NOMO-1 treated with dmso at 0.1 percent for 144 hours (cell line): ENCODE data around the gene AKAP7.

Experiments used
- DNase-seq: peaks from one replicate; lab custom pipeline; 2025; ENCODE audit not compliant: unreplicated experiment; lab: John Stamatoyannopoulos, UW

AKAP7 gene

DNA sequence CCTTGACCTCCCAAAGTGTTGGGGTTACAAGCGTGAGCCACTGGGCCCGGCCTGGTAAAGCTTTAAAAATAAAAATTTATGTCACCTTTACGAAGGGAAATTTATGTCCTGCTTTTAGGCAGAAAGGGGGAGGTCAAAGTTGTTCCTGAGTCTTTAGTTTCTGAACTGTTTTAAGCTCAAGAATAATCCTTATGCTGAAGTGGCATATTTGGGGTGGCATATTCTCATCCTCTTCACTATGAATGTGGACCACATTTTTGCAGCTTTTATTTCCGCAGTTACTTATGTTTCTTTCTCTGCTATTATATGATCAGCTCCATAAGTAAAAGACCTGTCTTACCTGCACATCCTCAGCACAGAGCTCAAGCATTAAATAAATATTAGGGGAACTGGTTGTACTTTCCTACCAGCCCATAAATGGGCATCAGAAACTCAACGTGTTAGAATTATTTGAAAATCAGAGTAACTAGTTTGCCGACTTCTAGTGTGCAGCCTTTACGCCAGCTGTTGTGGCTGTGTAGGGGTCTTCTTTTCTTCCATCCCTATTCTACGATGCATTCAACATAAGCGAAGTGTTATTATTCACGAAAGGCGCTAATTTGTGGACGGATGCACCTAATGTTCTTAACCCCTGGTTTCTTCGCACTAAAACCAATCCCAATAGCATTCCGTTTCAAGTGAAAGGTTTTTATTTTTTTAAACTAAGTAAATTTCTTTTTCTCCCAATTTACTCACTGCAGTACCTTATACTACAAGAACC, 867 bp upstream of the AKAP7 start:
- DNase-seq, result no peak

- no peak for DNase-seq
Measured at GRCh38 chr6:131134980-131135243, 355 bp upstream of the AKAP7 start.

DNA sequence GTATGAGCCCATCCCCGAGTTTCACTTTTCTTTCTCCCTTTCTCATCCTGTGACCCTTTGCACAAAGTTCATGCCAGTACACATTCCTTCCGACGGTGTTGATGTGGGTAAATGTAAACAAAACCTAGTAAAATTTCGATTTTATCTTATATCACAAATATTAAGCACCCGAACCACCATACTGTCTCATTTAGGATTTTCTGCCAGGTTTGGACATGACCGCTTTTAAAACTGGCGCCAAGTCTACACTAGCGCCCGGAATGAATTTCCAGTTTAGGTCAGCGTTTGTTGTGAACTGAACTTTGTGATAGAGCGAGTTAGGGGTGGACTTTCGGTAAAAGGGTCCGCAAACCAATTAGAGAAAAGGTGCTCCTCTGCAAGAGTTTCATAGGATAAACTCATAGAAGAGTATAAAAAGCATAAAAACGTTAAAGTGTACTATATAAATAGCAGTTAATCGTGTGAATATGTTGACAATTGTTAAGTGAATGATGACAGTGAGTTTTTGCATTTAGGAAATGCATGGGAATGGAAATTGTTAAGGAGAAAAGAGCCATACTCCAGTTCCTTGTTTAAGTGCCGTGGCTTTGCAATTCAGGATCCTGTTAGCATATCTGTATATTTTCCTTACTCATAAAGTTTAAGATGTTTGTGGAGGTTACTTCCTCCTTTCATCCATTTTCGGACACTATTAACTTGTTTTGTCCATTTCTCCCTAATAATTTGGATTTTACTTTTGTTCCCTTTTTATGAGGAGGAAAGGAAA, 937 bp downstream of the AKAP7 start:
- no peak for DNase-seq

DNA sequence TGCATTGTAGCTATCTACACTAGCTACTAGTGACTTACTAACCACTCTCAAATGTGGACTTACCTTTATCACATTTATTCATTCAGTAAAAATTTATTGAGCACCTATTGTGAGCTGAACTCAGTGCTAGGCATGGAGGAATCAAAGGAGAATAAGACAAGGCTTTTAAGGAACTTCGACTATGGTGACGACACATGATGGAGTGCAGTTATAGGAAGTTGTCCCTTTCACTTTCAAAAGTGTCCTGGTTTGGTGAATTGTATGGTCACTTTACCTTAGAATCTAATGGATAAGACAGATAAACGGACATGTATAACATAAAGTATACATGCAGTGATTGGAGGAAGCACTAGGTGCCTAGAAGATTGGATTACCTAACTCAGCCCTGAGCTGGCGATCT, 4.3 kb downstream of the AKAP7 start:
- DNase-seq, result no peak

DNA sequence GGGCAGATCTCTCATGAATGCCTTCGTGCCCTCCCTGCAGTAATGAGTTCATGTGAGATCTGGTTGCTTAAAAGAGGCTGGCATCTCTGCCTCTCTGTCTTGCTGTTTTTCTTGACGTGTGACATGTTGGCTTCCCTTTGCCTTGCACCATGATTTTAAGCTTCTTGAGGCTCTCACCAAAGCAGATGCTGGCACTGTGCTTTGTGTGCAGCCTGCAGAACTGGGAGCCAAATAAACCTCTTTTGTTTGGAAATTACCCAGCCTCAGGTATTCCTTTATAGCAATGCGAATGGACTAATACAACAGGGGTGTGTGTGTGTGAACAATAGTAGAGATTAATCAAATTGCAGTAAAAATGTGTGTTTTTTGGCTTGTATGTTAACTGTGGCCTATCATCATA, 8.1 kb downstream of the AKAP7 start:
- DNase-seq, result no peak

DNA sequence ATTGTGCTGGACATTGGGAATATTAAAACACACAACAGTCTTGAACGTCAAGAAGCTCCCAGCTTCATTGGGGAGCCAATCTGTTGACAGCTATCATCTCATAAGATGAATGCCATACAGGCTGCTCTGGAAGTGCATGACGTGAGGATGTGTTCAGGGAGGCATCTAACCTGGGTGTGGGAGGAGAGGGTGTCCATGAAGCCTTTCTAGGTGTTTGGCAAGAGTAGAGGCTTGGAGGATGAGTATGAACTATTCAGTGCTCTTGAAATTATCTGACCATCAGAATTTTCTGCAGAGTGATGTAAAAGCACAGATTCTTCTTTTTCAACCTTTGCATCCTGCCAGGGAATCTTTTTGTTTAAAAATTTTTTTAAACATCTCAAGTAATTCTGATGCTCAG, 11.6 kb downstream of the AKAP7 start:
- DNase-seq, result no peak

DNA sequence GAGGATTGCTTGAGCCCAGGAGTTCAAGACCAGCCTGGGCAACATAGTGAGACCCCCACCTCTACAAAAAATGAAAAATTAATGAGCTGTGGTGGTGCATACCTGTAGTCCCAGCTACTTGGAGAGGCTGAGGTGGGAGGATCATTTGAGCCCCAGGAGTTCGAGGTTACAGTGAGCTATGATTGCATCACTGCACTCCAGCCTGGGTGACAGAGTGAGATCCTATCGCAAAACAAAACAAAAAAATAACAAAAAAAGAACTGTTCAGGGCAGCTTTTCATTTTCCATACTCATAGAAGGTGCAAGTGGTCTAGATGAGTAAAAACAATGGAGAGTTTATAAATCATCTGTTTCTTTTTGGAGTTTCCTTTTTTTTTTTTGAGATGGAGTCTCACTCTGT, 21.1 kb downstream of the AKAP7 start:
- DNase-seq, result no peak

- DNase-seq, result no peak
Measured at GRCh38 chr6:131159578-131159977, 24.3 kb downstream of the AKAP7 start.

DNA sequence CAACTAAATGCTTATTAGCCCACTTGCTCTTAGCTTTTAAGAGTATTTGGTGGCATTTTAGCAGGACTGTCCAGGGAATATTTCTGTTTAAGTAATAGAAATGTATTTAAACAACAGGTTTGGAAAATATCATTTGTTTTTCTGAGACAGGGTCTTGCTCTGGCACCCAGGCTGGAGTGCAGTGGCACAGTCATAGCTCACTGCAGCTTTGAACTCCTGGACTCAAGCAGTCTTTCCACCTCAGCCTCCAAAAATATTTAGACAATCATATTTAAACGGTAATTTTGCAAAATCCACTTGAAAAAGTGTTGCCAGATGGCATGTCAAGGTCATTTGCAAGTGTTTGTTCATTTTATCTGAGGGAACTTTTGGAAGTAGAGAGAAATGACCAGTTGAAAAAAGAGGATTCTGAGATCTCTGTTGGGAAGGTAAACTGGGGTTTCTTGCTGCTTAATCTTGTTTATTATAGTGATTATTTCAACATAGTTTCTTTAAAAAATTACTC, 25.0 kb downstream of the AKAP7 start:
- DNase-seq, result no peak

DNA sequence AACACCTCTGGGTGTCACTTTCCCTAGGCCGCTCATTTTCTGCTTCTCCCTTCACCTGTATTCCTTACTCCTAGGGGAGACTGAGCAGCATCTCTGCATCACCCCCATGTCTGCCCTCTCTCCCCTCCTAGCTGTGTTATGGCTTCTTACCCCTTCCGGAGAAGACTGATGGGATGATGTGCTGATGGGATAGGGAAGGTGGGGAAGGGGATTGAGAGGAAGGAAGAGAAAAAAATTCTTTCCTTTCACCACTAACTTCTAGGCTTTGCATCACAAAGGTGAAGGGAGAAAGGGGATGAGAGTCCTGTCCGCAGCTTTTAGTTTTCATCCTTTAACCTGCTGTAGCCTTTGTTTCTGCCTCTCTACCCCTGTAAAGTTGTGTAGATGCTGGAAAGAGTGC, 26.7 kb downstream of the AKAP7 start:
- no peak for DNase-seq

DNA sequence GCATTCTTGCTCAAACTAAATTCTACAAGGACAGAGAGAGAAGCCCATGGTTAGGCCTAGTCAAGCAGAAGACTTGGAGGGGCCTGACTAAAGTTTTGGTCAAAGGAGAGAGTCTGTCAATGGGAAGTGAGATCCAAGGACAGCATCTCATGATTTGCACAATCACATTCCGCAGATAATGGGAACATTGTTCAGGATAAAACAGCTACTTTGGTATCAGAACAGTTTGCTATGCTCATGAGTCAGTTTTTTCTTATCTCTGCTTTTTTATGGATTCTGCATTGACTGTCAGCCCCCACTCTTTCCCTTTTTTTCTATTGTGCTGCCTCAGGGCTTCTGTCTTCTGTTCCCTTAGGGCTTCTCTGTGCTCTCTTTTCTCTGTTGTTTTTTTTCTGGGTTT, 28.6 kb downstream of the AKAP7 start:
- DNase-seq, result no peak

GRCh38 chr6:131164506-131164905, 29.2 kb downstream of the AKAP7 start:
- DNase-seq, result no peak

GRCh38 chr6:131167773-131168172, 32.5 kb downstream of the AKAP7 start:
- no peak for DNase-seq

GRCh38 chr6:131169613-131170012, 34.3 kb downstream of the AKAP7 start:
- no peak for DNase-seq

DNA sequence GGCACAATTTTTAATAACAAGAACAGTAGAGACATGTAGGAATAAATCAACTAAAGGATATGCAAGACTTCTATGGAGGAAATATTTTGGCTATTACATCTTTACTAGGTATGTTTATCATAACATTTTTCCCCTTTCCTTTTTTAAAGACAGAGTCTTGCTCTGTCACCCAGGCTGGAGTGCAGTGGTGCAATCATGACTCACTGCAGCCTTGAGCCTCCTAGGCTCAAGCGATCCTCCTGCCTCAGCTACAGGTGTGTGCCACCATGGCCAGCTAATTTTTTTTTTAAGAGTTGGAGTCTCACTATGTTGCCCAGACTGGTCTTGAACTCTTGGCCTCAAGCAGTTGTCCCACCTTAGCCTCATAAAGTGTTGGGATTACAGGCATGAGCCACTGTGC, 37.0 kb downstream of the AKAP7 start:
- no peak for DNase-seq

DNA sequence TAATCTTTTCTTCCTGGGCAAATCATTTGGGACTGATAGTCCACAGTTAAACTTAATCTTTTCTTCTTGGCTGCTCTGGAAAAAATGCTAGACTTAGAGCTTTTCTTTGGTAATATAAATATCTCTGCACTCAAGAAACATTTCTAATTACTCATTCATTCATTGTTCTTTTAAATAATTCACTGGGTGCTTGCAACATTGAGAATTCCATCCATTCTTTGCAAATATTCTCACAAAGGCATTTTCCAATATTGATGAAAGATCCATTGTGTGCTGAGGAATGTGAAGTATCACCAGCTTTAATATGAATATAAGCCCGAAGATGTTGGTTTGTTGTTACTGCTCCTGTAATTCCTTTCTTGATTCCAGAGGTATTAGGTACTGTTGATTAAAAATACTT, 38.4 kb downstream of the AKAP7 start:
- DNase-seq, result no peak

GRCh38 chr6:131175564-131175963, 40.3 kb downstream of the AKAP7 start:
- DNase-seq, result no peak

GRCh38 chr6:131177996-131178395, 42.7 kb downstream of the AKAP7 start:
- DNase-seq, result no peak

- no peak for DNase-seq
Measured at GRCh38 chr6:131182991-131183425, 47.7 kb downstream of the AKAP7 start.

- DNase-seq, result no peak
Measured at GRCh38 chr6:131183427-131184095, 48.3 kb downstream of the AKAP7 start.

- DNase-seq, result no peak
Measured at GRCh38 chr6:131191590-131191989, 56.3 kb downstream of the AKAP7 start.

DNA sequence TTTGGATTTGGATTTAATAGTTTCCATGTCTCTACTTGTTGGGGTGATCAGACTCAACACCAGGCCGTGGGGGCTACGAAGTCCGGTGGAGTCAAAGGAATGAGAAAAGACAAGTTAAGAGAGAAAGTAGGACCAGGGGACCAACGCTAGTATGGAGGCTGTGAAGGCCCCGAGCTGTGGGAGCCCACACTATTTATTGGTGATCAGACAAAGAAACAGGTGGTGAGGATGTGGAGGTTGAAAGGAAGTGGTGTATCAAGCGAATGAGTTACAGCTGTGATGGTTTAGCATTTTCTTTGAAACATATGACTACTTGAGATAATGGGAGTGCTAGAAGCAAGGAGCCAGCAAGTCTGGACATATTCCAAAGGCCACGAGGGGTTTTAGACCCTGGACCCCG, 62.4 kb downstream of the AKAP7 start:
- no peak for DNase-seq
